Vagina (tissue), 2 donors: ENCODE results near the gene PDE4D. TPM values are rescaled to one million over a fixed set of nuclear protein-coding genes. Genes with fewer than 3 reads are reported as not detected.

Experiments
- DNase-seq, 2 donors: peaks; one replicate each; pipeline ENCODE4 v3.0.0-alpha.2; 2017; ENCODE audit errors: extremely low spot score in 2 of 2
- H3K27ac ChIP-seq: fragments of 200-600 bp; sonication (generic); one replicate; pipeline ENCODE4 v1.5.1; 2019
- H3K27me3 ChIP-seq: fragments of 200-600 bp; sonication (generic); one replicate; pipeline ENCODE4 v1.5.1; 2019
- H3K36me3 ChIP-seq, 2 donors: fragments of 200-600 bp; sonication (generic); one replicate each; pipeline ENCODE4 v1.5.1; 2017 to 2019
- H3K4me1 ChIP-seq: fragments of 200-600 bp; sonication (generic); one replicate; pipeline ENCODE4 v1.5.1; 2019
- H3K4me3 ChIP-seq, 2 donors: fragments of 200-600 bp; sonication (generic); 1 replicate in 1 of 2; 2 replicates in 1 of 2; pipeline ENCODE4 v1.5.1; 2016 to 2019
- H3K9me3 ChIP-seq: fragments of 200-600 bp; sonication (generic); one replicate; pipeline ENCODE4 v1.5.1; 2019
- CTCF ChIP-seq, 3 experiments: fragments of 450-650 bp in 2 of 3; fragments of 200-600 bp in 1 of 3; sonication (generic) in 1 of 3; IDR thresholded peaks; one replicate each; pipeline ENCODE4 v1.5.1; 2017 to 2019; ENCODE audit warnings: antibody characterized with exemption in 3 of 3, mild to moderate bottlenecking in 2 of 3, moderate library complexity in 2 of 3
- POLR2A ChIP-seq, 2 donors: fragments of 450-650 bp; IDR thresholded peaks; one replicate each; pipeline ENCODE4 v1.6.1; 2017; ENCODE audit warnings: antibody characterized with exemption in 2 of 2, mild to moderate bottlenecking in 2 of 2, moderate library complexity in 2 of 2
- POLR2AphosphoS5 ChIP-seq, 2 donors: sonication (generic); formaldehyde crosslinking; IDR thresholded peaks; one replicate each; pipeline ENCODE4 v1.9.0; 2017; ENCODE audit warnings: antibody characterized with exemption in 2 of 2, mild to moderate bottlenecking in 2 of 2, low read depth in 1 of 2; ENCODE audit not compliant: insufficient read depth in 1 of 2
- intact Hi-C: fragments of 100-400 bp; cut with DNase I; formaldehyde crosslinking; loops from one replicate; pipeline ENCODE4 v1.15.1; 2023
- total RNA-seq: library from RNA; depleted of rRNA; stranded (reverse); fragments of >200 nt; gene quantifications from one replicate; pipeline ENCODE4 v1.2.3, GENCODE V29; 2016

Gene PDE4D
- total RNA-seq, 1 donor from 2014 or later: 86.9 TPM

- Histone ChIP-seq H3K9me3 (no peaks in the 10 kb centered on the region), H3K36me3 (no peaks in the 10 kb centered on the region), H3K4me3 (no peak overlapping the region), H3K27ac (no peak overlapping the region), H3K27me3 (no peaks in the 10 kb centered on the region), H3K4me1 (no peaks in the 10 kb centered on the region)
- no peak for TF ChIP-seq CTCF (IDR thresholded peaks at IDR 0.05)
- no peak for TF ChIP-seq POLR2AphosphoS5 (IDR thresholded peaks at IDR 0.05; ENCODE audit: insufficient read depth in 1 of 2, low read depth in 1 of 2)
- no peak for TF ChIP-seq POLR2A (IDR thresholded peaks at IDR 0.05)
- no peak for DNase-seq
- intact Hi-C loops: no loop called here
Measured at GRCh38 chr5:59071755-59072549, 821.6 kb downstream of the PDE4D start.

GRCh38 chr5:59069438-59070079 is 824.0 kb downstream of the PDE4D start:
- peak in 1 of 2 donors; percentile 44 for TF ChIP-seq POLR2AphosphoS5 (IDR thresholded peaks at IDR 0.05; ENCODE audit: insufficient read depth in 1 of 2, low read depth in 1 of 2)
- no peak for TF ChIP-seq POLR2A (IDR thresholded peaks at IDR 0.05)
- TF ChIP-seq CTCF (IDR thresholded peaks at IDR 0.05): no peak
- H3K27ac ChIP-seq: no peak overlapping the region
- intact Hi-C loops: no loop called here
- no peak overlapping the region for H3K4me3 ChIP-seq
- H3K9me3 ChIP-seq: no peaks in the 10 kb centered on the region
- H3K27me3 ChIP-seq: no peaks in the 10 kb centered on the region
- H3K36me3 ChIP-seq: no peaks in the 10 kb centered on the region
- H3K4me1 ChIP-seq: no peaks in the 10 kb centered on the region
- no peak for DNase-seq

GRCh38 chr5:59067956-59068656 is 825.4 kb downstream of the PDE4D start:
- Histone ChIP-seq H3K4me3 (no peak overlapping the region), H3K27me3 (no peaks in the 10 kb centered on the region), H3K27ac (no peak overlapping the region), H3K4me1 (peaks cover 12% of the 10 kb centered on the region), H3K36me3 (no peaks in the 10 kb centered on the region), H3K9me3 (no peaks in the 10 kb centered on the region)
- no peak for TF ChIP-seq CTCF (IDR thresholded peaks at IDR 0.05)
- no peak for TF ChIP-seq POLR2AphosphoS5 (IDR thresholded peaks at IDR 0.05; ENCODE audit: insufficient read depth in 1 of 2, low read depth in 1 of 2)
- DNase-seq: no peak
- intact Hi-C loops: no loop called here

- H3K27me3 ChIP-seq: no peaks in the 10 kb centered on the region
- peaks cover 21% of the 10 kb centered on the region for H3K4me1 ChIP-seq
- no peak for DNase-seq
- H3K9me3 ChIP-seq: no peaks in the 10 kb centered on the region
- TF ChIP-seq POLR2A (IDR thresholded peaks at IDR 0.05): no peak
- TF ChIP-seq CTCF (IDR thresholded peaks at IDR 0.05): no peak
- H3K27ac ChIP-seq: no peak overlapping the region
- no peaks in the 10 kb centered on the region for H3K36me3 ChIP-seq
- no peak overlapping the region for H3K4me3 ChIP-seq
- intact Hi-C loops: no loop called here
Measured at GRCh38 chr5:59066367-59067163, 827.0 kb downstream of the PDE4D start.
